Cardiac muscle cell (in vitro differentiated cells and primary cell): Measurements from ENCODE around the gene ECHS1. TPM values are rescaled to one million over a fixed set of nuclear protein-coding genes. Genes with fewer than 3 reads are reported as not detected.

Experiments used
- DNase-seq, 2 donors: peaks; one replicate each; pipeline versions ENCODE4 v3.0.0 to v3.0.0-alpha.2; 2010 to 2017; ENCODE audit warnings: low read depth in 1 of 2, low spot score in 1 of 2
- H3K27ac ChIP-seq: fragments of 200-600 bp; sonication (generic); 2 replicates; pipeline ENCODE4 v1.5.1; 2016
- H3K27me3 ChIP-seq: fragments of 200-600 bp; sonication (generic); 2 replicates; pipeline ENCODE4 v1.6.0; 2016; ENCODE audit warnings: control low read depth
- H3K36me3 ChIP-seq: fragments of 200-600 bp; sonication (generic); 2 replicates; pipeline ENCODE4 v1.5.1; 2016; ENCODE audit warnings: control low read depth
- H3K4me1 ChIP-seq: fragments of 200-600 bp; sonication (generic); 2 replicates; pipeline ENCODE4 v1.8.1; 2017; ENCODE audit warnings: low read depth, mild to moderate bottlenecking, mixed run types
- H3K4me3 ChIP-seq: fragments of 200-600 bp; sonication (generic); 2 replicates; pipeline ENCODE4 v1.5.1; 2016; ENCODE audit warnings: mild to moderate bottlenecking
- H3K9me3 ChIP-seq: fragments of 200-600 bp; sonication (generic); 2 replicates; pipeline ENCODE4 v1.5.1; 2017; ENCODE audit warnings: low read depth, mild to moderate bottlenecking, control low read depth
- polyA plus RNA-seq: library from polyadenylated mRNA; unstranded; fragments of >200 nt; fragmentation: Nextera tagmentation; extraction: Ambion mirVana; gene quantifications from 2 replicates; pipeline ENCODE4 v1.2.1, GENCODE V29; 2016
- total RNA-seq: library from RNA; depleted of rRNA; stranded (reverse); fragments of >200 nt; gene quantifications from 2 replicates; pipeline ENCODE4 v1.2.3, GENCODE V29; 2016
- TF ChIP-seq, protein P1 (sequence below): IDR thresholded peaks from 2 replicates; pipeline ENCODE4 v1.5.1; 2012; ENCODE audit warnings: low read depth, mild to moderate bottlenecking, low read length

ECHS1 gene
- total and polyA plus RNA-seq, 2 experiments from 2014 or later: 111 to 243 TPM

DNA sequence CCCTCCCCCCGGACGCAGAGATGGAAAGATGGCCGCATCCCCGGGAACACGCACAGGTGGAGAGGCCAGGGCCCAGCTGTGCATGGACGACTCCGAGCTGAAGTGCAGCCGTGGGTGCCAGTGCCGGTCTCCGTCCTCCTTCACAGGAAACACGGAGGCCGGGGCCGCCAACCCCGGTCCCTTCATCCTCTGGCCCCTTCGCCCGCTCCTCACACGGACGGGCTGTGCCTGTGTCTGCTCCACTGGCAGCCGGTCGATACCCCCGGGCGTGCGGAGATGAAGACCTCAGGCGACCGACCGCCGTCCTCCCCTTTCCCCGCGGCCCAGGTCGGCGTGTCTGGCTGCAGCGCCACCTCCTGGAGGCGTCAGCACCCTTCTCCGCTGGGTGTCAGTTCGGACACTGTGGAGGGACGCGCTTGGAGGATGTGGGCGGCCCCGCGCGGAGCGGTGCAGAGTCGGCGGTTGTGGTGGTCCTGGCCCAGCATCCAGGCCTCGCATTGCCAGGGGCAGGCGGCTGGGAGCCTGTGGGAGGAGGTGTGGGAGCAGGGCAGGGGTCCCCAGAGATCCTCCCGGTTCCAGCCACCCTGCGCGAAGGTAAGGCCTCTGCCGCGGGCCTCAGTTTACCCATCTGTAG is 54.5 kb downstream of the ECHS1 start:
- H3K4me3 ChIP-seq: peak overlapping the region; percentile 24
- H3K4me1 ChIP-seq: no peaks in the 10 kb centered on the region
- no peaks in the 10 kb centered on the region for H3K9me3 ChIP-seq
- H3K27me3 ChIP-seq: no peaks in the 10 kb centered on the region
- H3K36me3 ChIP-seq: no peaks in the 10 kb centered on the region
- H3K27ac ChIP-seq: no peak overlapping the region
- TF ChIP-seq, protein P1, sequence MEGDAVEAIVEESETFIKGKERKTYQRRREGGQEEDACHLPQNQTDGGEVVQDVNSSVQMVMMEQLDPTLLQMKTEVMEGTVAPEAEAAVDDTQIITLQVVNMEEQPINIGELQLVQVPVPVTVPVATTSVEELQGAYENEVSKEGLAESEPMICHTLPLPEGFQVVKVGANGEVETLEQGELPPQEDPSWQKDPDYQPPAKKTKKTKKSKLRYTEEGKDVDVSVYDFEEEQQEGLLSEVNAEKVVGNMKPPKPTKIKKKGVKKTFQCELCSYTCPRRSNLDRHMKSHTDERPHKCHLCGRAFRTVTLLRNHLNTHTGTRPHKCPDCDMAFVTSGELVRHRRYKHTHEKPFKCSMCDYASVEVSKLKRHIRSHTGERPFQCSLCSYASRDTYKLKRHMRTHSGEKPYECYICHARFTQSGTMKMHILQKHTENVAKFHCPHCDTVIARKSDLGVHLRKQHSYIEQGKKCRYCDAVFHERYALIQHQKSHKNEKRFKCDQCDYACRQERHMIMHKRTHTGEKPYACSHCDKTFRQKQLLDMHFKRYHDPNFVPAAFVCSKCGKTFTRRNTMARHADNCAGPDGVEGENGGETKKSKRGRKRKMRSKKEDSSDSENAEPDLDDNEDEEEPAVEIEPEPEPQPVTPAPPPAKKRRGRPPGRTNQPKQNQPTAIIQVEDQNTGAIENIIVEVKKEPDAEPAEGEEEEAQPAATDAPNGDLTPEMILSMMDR: peak; percentile 78
- peak; percentile 65 to 87 for DNase-seq

- H3K4me1 ChIP-seq: no peaks in the 10 kb centered on the region
- H3K27ac ChIP-seq: no peak overlapping the region
- H3K4me3 ChIP-seq: no peak overlapping the region
- no peak for DNase-seq
- no peaks in the 10 kb centered on the region for H3K27me3 ChIP-seq
- H3K36me3 ChIP-seq: peaks cover 7% of the 10 kb centered on the region
- H3K9me3 ChIP-seq: no peaks in the 10 kb centered on the region
- TF ChIP-seq, protein P1: no peak
These were observed 56.4 kb downstream of the ECHS1 start for GRCh38 chr10:133316732-133317131.

GRCh38 chr10:133316266-133316665 is 56.9 kb downstream of the ECHS1 start:
- Histone ChIP-seq H3K4me3 (no peak overlapping the region), H3K9me3 (no peaks in the 10 kb centered on the region), H3K4me1 (no peaks in the 10 kb centered on the region), H3K27ac (no peak overlapping the region), H3K36me3 (peaks cover 11% of the 10 kb centered on the region), H3K27me3 (no peaks in the 10 kb centered on the region)
- no peak for DNase-seq
- TF ChIP-seq, protein P1: no peak

DNA sequence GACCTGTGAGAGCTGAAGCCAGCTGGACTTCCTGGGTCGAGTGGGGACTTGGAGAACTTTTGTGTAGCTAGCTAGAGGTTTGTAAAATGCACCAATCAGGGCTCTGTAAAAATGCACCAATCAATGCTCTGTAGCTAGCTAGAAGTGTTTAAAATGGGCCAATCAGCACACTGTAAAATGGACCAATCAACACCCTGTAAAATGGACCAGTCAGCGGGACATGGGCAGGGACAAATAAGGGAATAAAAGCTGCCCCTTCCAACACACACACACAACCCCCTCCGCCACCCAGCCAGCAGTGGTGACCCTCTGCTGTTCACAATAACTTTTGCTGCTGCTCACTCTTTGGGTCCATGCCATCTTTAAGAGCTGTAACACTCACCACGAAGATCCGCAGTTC is 57.3 kb downstream of the ECHS1 start:
- no peak for DNase-seq
- TF ChIP-seq, protein P1: no peak
- H3K4me3 ChIP-seq: no peak overlapping the region
- H3K36me3 ChIP-seq: peaks cover 16% of the 10 kb centered on the region
- H3K9me3 ChIP-seq: no peaks in the 10 kb centered on the region
- no peak overlapping the region for H3K27ac ChIP-seq
- H3K27me3 ChIP-seq: no peaks in the 10 kb centered on the region
- no peaks in the 10 kb centered on the region for H3K4me1 ChIP-seq

GRCh38 chr10:133314911-133315310 is 58.2 kb downstream of the ECHS1 start:
- no peak overlapping the region for H3K27ac ChIP-seq
- DNase-seq: no peak

More at GRCh38 chr10:133314911-133315310, 58.2 kb downstream of the ECHS1 start:
- Histone ChIP-seq H3K27me3 (no peaks in the 10 kb centered on the region), H3K9me3 (no peaks in the 10 kb centered on the region), H3K4me3 (no peak overlapping the region), H3K4me1 (no peaks in the 10 kb centered on the region), H3K36me3 (peaks cover 22% of the 10 kb centered on the region)
- TF ChIP-seq, protein P1: no peak
